Right renal pelvis (tissue), 4 donors: ENCODE data around the gene TSPYL6. TPM values are rescaled to one million over a fixed set of nuclear protein-coding genes. Genes with fewer than 3 reads are reported as not detected.
"Not testable (repeated sequence)": the region's sequence is repeated elsewhere in the genome, so short reads cannot be mapped to it uniquely, and the experiment has no call there.

Experiments used
- DNase-seq, 4 donors: peaks; one replicate each; pipeline ENCODE4 v3.0.0-alpha.2; 2013; ENCODE audit warnings: low read depth in 4 of 4, low spot score in 3 of 4, missing footprints in 1 of 4
- polyA plus RNA-seq, 4 donors: library from polyadenylated mRNA; unstranded; fragments of 120-200 nt; gene quantifications; one replicate each; pipeline ENCODE4 v1.2.1, GENCODE V29; 2013; ENCODE audit not compliant: insufficient read length in 4 of 4

The TSPYL6 gene
- polyA plus RNA-seq, result under 1 TPM in 1 of 4 donors, not detected in 3; 0.04 TPM

GRCh38 chr2:54256091-54256694 is at the start of gene TSPYL6:
Gene TSPYL6 (minus strand): TSS chr2:54256229. CDS start chr2:54256151, 78 bp downstream.
- no peak for DNase-seq

- DNase-seq, result no peak
Measured at GRCh38 chr2:54303631-54304030, 47.6 kb upstream of the TSPYL6 start.

GRCh38 chr2:54298514-54298913 is 42.5 kb upstream of the TSPYL6 start:
- no peak for DNase-seq

GRCh38 chr2:54295911-54296310 is 39.9 kb upstream of the TSPYL6 start:
- peak in 2 of 4 donors; percentile 33 to 54 for DNase-seq

- DNase-seq, result not testable (repeated sequence)
Measured at GRCh38 chr2:54294665-54295064, 38.6 kb upstream of the TSPYL6 start.

- no peak for DNase-seq
Measured at GRCh38 chr2:54290356-54291025, 34.5 kb upstream of the TSPYL6 start.

GRCh38 chr2:54289917-54290316 is 33.9 kb upstream of the TSPYL6 start:
- no peak for DNase-seq

- DNase-seq, result no peak
Measured at GRCh38 chr2:54287532-54287931, 31.5 kb upstream of the TSPYL6 start.

- DNase-seq, result no peak
Measured at GRCh38 chr2:54285451-54285850, 29.4 kb upstream of the TSPYL6 start.

- DNase-seq, result peak in 1 of 4 donors; percentile 14
Measured at GRCh38 chr2:54284826-54285225, 28.8 kb upstream of the TSPYL6 start.

- no peak for DNase-seq
Measured at GRCh38 chr2:54279385-54279784, 23.4 kb upstream of the TSPYL6 start.

GRCh38 chr2:54275541-54275940 is 19.5 kb upstream of the TSPYL6 start:
- DNase-seq, result no peak

GRCh38 chr2:54274781-54275242 is 18.8 kb upstream of the TSPYL6 start:
- DNase-seq, result no peak

- DNase-seq, result no peak
Measured at GRCh38 chr2:54271843-54272627, 16.0 kb upstream of the TSPYL6 start.

- no peak for DNase-seq
Measured at GRCh38 chr2:54271189-54271588, 15.2 kb upstream of the TSPYL6 start.

GRCh38 chr2:54267577-54267976 is 11.5 kb upstream of the TSPYL6 start:
- no peak for DNase-seq

GRCh38 chr2:54265081-54265480 is 9.1 kb upstream of the TSPYL6 start:
- not testable (repeated sequence) for DNase-seq

GRCh38 chr2:54262015-54262765 is 6.2 kb upstream of the TSPYL6 start:
- no peak for DNase-seq

GRCh38 chr2:54261537-54261936 is 5.5 kb upstream of the TSPYL6 start:
- no peak for DNase-seq

GRCh38 chr2:54260241-54260595 is 4.2 kb upstream of the TSPYL6 start:
- no peak for DNase-seq
